Body of pancreas (tissue), 4 donors: ENCODE data around the gene SLC22A2.

Experiments
- POLR2A ChIP-seq, 3 donors: fragments of 450-650 bp; IDR thresholded peaks; one replicate each; pipeline ENCODE4 v1.6.1; 2016; ENCODE audit warnings: antibody characterized with exemption in 3 of 3, mild to moderate bottlenecking in 2 of 3
- TF ChIP-seq, protein P1 (sequence below), 7 experiments: fragments of 450-650 bp in 4 of 7; fragments of 200-600 bp in 3 of 7; sonication (generic) in 3 of 7; IDR thresholded peaks; one replicate each; pipeline ENCODE4 v1.5.1; 2016 to 2019; ENCODE audit warnings: antibody characterized with exemption in 7 of 7

DNA sequence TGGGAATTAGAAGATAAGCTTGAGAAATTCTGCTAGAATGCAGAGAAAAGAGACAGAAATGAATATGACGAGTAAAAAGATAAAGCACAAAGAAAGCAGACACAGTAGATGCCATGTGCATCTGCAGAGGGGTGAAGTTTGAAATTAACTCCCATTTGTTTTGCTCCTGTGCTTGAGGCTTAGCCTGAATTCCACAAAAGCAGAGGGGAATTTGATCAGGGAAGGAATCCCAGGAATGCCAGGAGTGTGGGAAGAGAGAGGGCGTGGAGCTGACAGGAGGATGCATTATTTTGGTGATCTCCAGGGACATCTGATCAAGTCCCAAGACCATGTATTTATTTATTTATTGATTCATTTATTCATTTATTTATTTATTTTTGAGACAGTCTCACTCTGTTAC, 81.4 kb downstream of the SLC22A2 start:
- TF ChIP-seq, protein P1, sequence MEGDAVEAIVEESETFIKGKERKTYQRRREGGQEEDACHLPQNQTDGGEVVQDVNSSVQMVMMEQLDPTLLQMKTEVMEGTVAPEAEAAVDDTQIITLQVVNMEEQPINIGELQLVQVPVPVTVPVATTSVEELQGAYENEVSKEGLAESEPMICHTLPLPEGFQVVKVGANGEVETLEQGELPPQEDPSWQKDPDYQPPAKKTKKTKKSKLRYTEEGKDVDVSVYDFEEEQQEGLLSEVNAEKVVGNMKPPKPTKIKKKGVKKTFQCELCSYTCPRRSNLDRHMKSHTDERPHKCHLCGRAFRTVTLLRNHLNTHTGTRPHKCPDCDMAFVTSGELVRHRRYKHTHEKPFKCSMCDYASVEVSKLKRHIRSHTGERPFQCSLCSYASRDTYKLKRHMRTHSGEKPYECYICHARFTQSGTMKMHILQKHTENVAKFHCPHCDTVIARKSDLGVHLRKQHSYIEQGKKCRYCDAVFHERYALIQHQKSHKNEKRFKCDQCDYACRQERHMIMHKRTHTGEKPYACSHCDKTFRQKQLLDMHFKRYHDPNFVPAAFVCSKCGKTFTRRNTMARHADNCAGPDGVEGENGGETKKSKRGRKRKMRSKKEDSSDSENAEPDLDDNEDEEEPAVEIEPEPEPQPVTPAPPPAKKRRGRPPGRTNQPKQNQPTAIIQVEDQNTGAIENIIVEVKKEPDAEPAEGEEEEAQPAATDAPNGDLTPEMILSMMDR (IDR thresholded peaks at IDR 0.05): no peak
- no peak for TF ChIP-seq POLR2A (IDR thresholded peaks at IDR 0.05)
